Measurements from ENCODE around the gene GRIK4. TPM values are rescaled to one million over a fixed set of nuclear protein-coding genes. Genes with fewer than 3 reads are reported as not detected.

Gene GRIK4
- total RNA-seq, 1 donor from 2014 or later = 0.52 TPM

- H3K4me1 ChIP-seq (ENCODE audit: control insufficient read depth in 3 of 3, insufficient read depth in 3 of 3, low read length in 3 of 3) = no peaks in the 10 kb centered on the region
- H3K9me3 ChIP-seq (ENCODE audit: control insufficient read depth in 3 of 3, low read length in 3 of 3) = no peaks in the 10 kb centered on the region
- no peak overlapping the region for H3K27ac ChIP-seq (ENCODE audit: low read depth, low read length)
- no peak overlapping the region for H3K4me3 ChIP-seq (ENCODE audit: low read length in 3 of 3)
- H3K36me3 ChIP-seq (ENCODE audit: control insufficient read depth in 3 of 3, insufficient read depth in 3 of 3, low read length in 3 of 3) = no peaks in the 10 kb centered on the region
- peaks cover 4 to 13% (median 13%) of the 10 kb centered on the region in 3 donors for H3K27me3 ChIP-seq (ENCODE audit: control insufficient read depth in 3 of 3, insufficient read depth in 3 of 3, low read length in 3 of 3)
- H3K9ac ChIP-seq (ENCODE audit: low read depth in 1 of 3, low read length in 3 of 3) = no peak overlapping the region
Measured at GRCh38 chr11:120815319-120816100, 304.0 kb downstream of the GRIK4 start.

DNA sequence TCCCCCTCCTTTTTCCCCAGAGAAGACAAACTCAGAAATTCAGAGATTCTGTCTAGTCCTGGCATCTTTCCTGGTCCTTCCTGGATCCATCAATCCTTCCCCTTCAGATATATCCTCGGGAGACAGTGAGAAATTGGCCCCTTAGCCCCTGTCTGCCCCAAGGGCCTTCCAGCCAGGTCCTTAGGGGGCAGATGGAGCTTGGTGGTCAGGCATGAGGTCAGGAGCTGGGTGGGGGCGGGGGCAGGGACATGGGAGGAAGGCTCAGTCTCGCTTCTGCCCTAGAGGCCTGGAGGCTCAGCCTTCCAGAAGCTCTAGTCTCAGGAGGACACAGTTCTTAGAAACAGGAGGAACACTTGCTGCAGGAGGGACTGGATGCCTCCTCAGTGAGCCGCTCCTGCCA, 304.6 kb downstream of the GRIK4 start:
- Histone ChIP-seq H3K4me3 (ENCODE audit: low read length in 3 of 3) (no peak overlapping the region), H3K27ac (ENCODE audit: low read depth, low read length) (no peak overlapping the region), H3K4me1 (ENCODE audit: control insufficient read depth in 3 of 3, insufficient read depth in 3 of 3, low read length in 3 of 3) (no peaks in the 10 kb centered on the region), H3K9ac (ENCODE audit: low read depth in 1 of 3, low read length in 3 of 3) (no peak overlapping the region), H3K27me3 (ENCODE audit: control insufficient read depth in 3 of 3, insufficient read depth in 3 of 3, low read length in 3 of 3) (peaks cover 4 to 19% (median 13%) of the 10 kb centered on the region in 3 donors), H3K9me3 (ENCODE audit: control insufficient read depth in 3 of 3, low read length in 3 of 3) (no peaks in the 10 kb centered on the region), H3K36me3 (ENCODE audit: control insufficient read depth in 3 of 3, insufficient read depth in 3 of 3, low read length in 3 of 3) (no peaks in the 10 kb centered on the region)

DNA sequence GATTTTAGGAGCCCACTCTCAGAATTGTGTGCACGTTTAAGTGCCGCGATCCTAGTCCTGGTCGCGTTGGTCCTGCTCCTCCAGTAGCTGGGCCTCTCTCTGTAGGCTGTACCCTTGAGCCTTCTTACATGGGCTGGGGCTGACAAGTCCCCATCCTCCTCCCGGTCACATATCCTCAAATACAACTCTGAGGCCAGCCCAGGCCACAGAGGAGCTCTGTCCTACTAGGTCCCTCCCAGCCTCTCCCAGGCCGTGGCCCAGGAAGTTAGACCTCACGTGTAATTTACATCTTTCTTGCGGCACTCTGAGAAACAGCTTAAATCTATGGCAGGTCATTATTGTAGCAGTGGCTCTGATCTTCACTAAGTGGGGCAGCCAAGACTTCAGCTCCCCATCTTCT, 305.2 kb downstream of the GRIK4 start:
- Histone ChIP-seq H3K27me3 (ENCODE audit: control insufficient read depth in 3 of 3, insufficient read depth in 3 of 3, low read length in 3 of 3) (peaks cover 4 to 23% (median 13%) of the 10 kb centered on the region in 3 donors), H3K4me3 (ENCODE audit: low read length in 3 of 3) (no peak overlapping the region), H3K9me3 (ENCODE audit: control insufficient read depth in 3 of 3, low read length in 3 of 3) (no peaks in the 10 kb centered on the region), H3K4me1 (ENCODE audit: control insufficient read depth in 3 of 3, insufficient read depth in 3 of 3, low read length in 3 of 3) (no peaks in the 10 kb centered on the region), H3K9ac (ENCODE audit: low read depth in 1 of 3, low read length in 3 of 3) (no peak overlapping the region), H3K36me3 (ENCODE audit: control insufficient read depth in 3 of 3, insufficient read depth in 3 of 3, low read length in 3 of 3) (no peaks in the 10 kb centered on the region), H3K27ac (ENCODE audit: low read depth, low read length) (no peak overlapping the region)

DNA sequence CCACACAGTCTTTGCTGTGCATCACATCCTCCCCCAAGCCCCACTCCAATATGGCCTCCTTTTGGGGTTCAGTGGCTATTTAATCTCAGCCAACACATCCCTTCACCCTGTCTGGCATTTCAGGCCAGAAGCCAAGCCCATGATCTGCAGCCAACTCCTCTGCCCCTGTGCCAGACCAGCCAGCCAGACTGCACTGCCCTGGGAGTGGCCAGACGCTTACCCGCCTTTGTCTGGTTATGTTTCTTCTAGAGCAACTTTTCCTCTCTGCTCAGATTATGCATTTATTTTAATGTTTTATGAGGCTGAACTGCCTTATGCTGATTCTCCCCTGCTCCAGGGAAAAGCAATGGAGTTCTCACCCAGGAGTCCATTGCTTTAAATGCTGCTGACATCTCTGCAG, 305.6 kb downstream of the GRIK4 start:
- H3K36me3 ChIP-seq (ENCODE audit: control insufficient read depth in 3 of 3, insufficient read depth in 3 of 3, low read length in 3 of 3) = no peaks in the 10 kb centered on the region
- H3K9me3 ChIP-seq (ENCODE audit: control insufficient read depth in 3 of 3, low read length in 3 of 3) = no peaks in the 10 kb centered on the region
- no peaks in the 10 kb centered on the region for H3K4me1 ChIP-seq (ENCODE audit: control insufficient read depth in 3 of 3, insufficient read depth in 3 of 3, low read length in 3 of 3)
- no peak overlapping the region for H3K9ac ChIP-seq (ENCODE audit: low read depth in 1 of 3, low read length in 3 of 3)
- peaks cover 4 to 23% (median 13%) of the 10 kb centered on the region in 3 donors for H3K27me3 ChIP-seq (ENCODE audit: control insufficient read depth in 3 of 3, insufficient read depth in 3 of 3, low read length in 3 of 3)
- no peak overlapping the region for H3K4me3 ChIP-seq (ENCODE audit: low read length in 3 of 3)
- no peak overlapping the region for H3K27ac ChIP-seq (ENCODE audit: low read depth, low read length)

- Histone ChIP-seq H3K36me3 (ENCODE audit: control insufficient read depth in 3 of 3, insufficient read depth in 3 of 3, low read length in 3 of 3) (no peaks in the 10 kb centered on the region), H3K9ac (ENCODE audit: low read depth in 1 of 3, low read length in 3 of 3) (no peak overlapping the region), H3K4me1 (ENCODE audit: control insufficient read depth in 3 of 3, insufficient read depth in 3 of 3, low read length in 3 of 3) (no peaks in the 10 kb centered on the region), H3K4me3 (ENCODE audit: low read length in 3 of 3) (no peak overlapping the region), H3K27ac (ENCODE audit: low read depth, low read length) (no peak overlapping the region), H3K27me3 (ENCODE audit: control insufficient read depth in 3 of 3, insufficient read depth in 3 of 3, low read length in 3 of 3) (peaks cover 4 to 23% (median 13%) of the 10 kb centered on the region in 3 donors), H3K9me3 (ENCODE audit: control insufficient read depth in 3 of 3, low read length in 3 of 3) (no peaks in the 10 kb centered on the region)
Measured at GRCh38 chr11:120818097-120818496, 306.5 kb downstream of the GRIK4 start.

GRCh38 chr11:120819003-120819402, 307.5 kb downstream of the GRIK4 start:
- no peak overlapping the region for H3K9ac ChIP-seq (ENCODE audit: low read depth in 1 of 3, low read length in 3 of 3)
- no peaks in the 10 kb centered on the region for H3K9me3 ChIP-seq (ENCODE audit: control insufficient read depth in 3 of 3, low read length in 3 of 3)
- H3K4me1 ChIP-seq (ENCODE audit: control insufficient read depth in 3 of 3, insufficient read depth in 3 of 3, low read length in 3 of 3) = no peaks in the 10 kb centered on the region
- H3K27me3 ChIP-seq (ENCODE audit: control insufficient read depth in 3 of 3, insufficient read depth in 3 of 3, low read length in 3 of 3) = peaks cover 8 to 23% (median 19%) of the 10 kb centered on the region in 3 donors
- no peak overlapping the region for H3K4me3 ChIP-seq (ENCODE audit: low read length in 3 of 3)
- H3K27ac ChIP-seq (ENCODE audit: low read depth, low read length) = no peak overlapping the region
- no peaks in the 10 kb centered on the region for H3K36me3 ChIP-seq (ENCODE audit: control insufficient read depth in 3 of 3, insufficient read depth in 3 of 3, low read length in 3 of 3)

- H3K4me3 ChIP-seq (ENCODE audit: low read length in 3 of 3) = no peak overlapping the region
- no peaks in the 10 kb centered on the region for H3K9me3 ChIP-seq (ENCODE audit: control insufficient read depth in 3 of 3, low read length in 3 of 3)
- no peaks in the 10 kb centered on the region for H3K4me1 ChIP-seq (ENCODE audit: control insufficient read depth in 3 of 3, insufficient read depth in 3 of 3, low read length in 3 of 3)
- H3K36me3 ChIP-seq (ENCODE audit: control insufficient read depth in 3 of 3, insufficient read depth in 3 of 3, low read length in 3 of 3) = no peaks in the 10 kb centered on the region
- no peak overlapping the region for H3K27ac ChIP-seq (ENCODE audit: low read depth, low read length)
- H3K27me3 ChIP-seq (ENCODE audit: control insufficient read depth in 3 of 3, insufficient read depth in 3 of 3, low read length in 3 of 3) = peaks cover 8 to 23% (median 17%) of the 10 kb centered on the region in 3 donors
- no peak overlapping the region for H3K9ac ChIP-seq (ENCODE audit: low read depth in 1 of 3, low read length in 3 of 3)
Measured at GRCh38 chr11:120819437-120820365, 308.2 kb downstream of the GRIK4 start.

GRCh38 chr11:120823159-120823558, 311.6 kb downstream of the GRIK4 start:
- Histone ChIP-seq H3K4me3 (ENCODE audit: low read length in 3 of 3) (no peak overlapping the region), H3K9me3 (ENCODE audit: control insufficient read depth in 3 of 3, low read length in 3 of 3) (no peaks in the 10 kb centered on the region), H3K27me3 (ENCODE audit: control insufficient read depth in 3 of 3, insufficient read depth in 3 of 3, low read length in 3 of 3) (peaks cover 14 to 32% (median 22%) of the 10 kb centered on the region in 3 donors), H3K4me1 (ENCODE audit: control insufficient read depth in 3 of 3, insufficient read depth in 3 of 3, low read length in 3 of 3) (peaks cover 0 to 4% (median 0%) of the 10 kb centered on the region in 3 donors), H3K36me3 (ENCODE audit: control insufficient read depth in 3 of 3, insufficient read depth in 3 of 3, low read length in 3 of 3) (no peaks in the 10 kb centered on the region), H3K9ac (ENCODE audit: low read depth in 1 of 3, low read length in 3 of 3) (no peak overlapping the region), H3K27ac (ENCODE audit: low read depth, low read length) (no peak overlapping the region)

GRCh38 chr11:120824242-120824641, 312.7 kb downstream of the GRIK4 start:
- H3K36me3 ChIP-seq (ENCODE audit: control insufficient read depth in 3 of 3, insufficient read depth in 3 of 3, low read length in 3 of 3) = no peaks in the 10 kb centered on the region
- H3K27me3 ChIP-seq (ENCODE audit: control insufficient read depth in 3 of 3, insufficient read depth in 3 of 3, low read length in 3 of 3) = peaks cover 10 to 31% (median 28%) of the 10 kb centered on the region in 3 donors
- H3K4me3 ChIP-seq (ENCODE audit: low read length in 3 of 3) = no peak overlapping the region
- H3K4me1 ChIP-seq (ENCODE audit: control insufficient read depth in 3 of 3, insufficient read depth in 3 of 3, low read length in 3 of 3) = peaks cover 0 to 4% (median 0%) of the 10 kb centered on the region in 3 donors
- no peak overlapping the region for H3K27ac ChIP-seq (ENCODE audit: low read depth, low read length)
- H3K9ac ChIP-seq (ENCODE audit: low read depth in 1 of 3, low read length in 3 of 3) = no peak overlapping the region
- no peaks in the 10 kb centered on the region for H3K9me3 ChIP-seq (ENCODE audit: control insufficient read depth in 3 of 3, low read length in 3 of 3)

GRCh38 chr11:120827198-120827597, 315.6 kb downstream of the GRIK4 start:
- H3K9ac ChIP-seq (ENCODE audit: low read depth in 1 of 3, low read length in 3 of 3) = no peak overlapping the region
- H3K27me3 ChIP-seq (ENCODE audit: control insufficient read depth in 3 of 3, insufficient read depth in 3 of 3, low read length in 3 of 3) = peaks cover 12 to 37% (median 35%) of the 10 kb centered on the region in 3 donors
- H3K36me3 ChIP-seq (ENCODE audit: control insufficient read depth in 3 of 3, insufficient read depth in 3 of 3, low read length in 3 of 3) = no peaks in the 10 kb centered on the region
- H3K27ac ChIP-seq (ENCODE audit: low read depth, low read length) = no peak overlapping the region
- peaks cover 0 to 4% (median 0%) of the 10 kb centered on the region in 3 donors for H3K4me1 ChIP-seq (ENCODE audit: control insufficient read depth in 3 of 3, insufficient read depth in 3 of 3, low read length in 3 of 3)
- no peak overlapping the region for H3K4me3 ChIP-seq (ENCODE audit: low read length in 3 of 3)
- H3K9me3 ChIP-seq (ENCODE audit: control insufficient read depth in 3 of 3, low read length in 3 of 3) = no peaks in the 10 kb centered on the region

All from skeletal muscle tissue (tissue), 4 donors.